A549 (cell line): ENCODE data around the gene CCDC142. TPM values are rescaled to one million over a fixed set of nuclear protein-coding genes. Genes with fewer than 3 reads are reported as not detected.

Source experiments
- ATAC-seq, 2 experiments: fragments of 200-7000 bp in 1 of 2; fragments of >200 bp in 1 of 2; cut with Nextera tagmentation in 1 of 2; cut with Tn5 transposase in 1 of 2; 3 replicates each; pipeline versions ENCODE4 v1.8.0 to v1.9.1; 2018 to 2020; ENCODE audit warnings: mild to moderate bottlenecking in 1 of 2, moderate library complexity in 1 of 2
- CTCF ChIA-PET: fragments of 300-600 bp; sonication (Branson Sonifier 250); formaldehyde crosslinking; extraction: SDS; loops from one replicate; lab custom pipeline; 2021; ENCODE audit warnings: antibody characterized with exemption, inconsistent platforms; lab: Yijun Ruan, JAX
- POLR2A ChIA-PET: fragments of 350-600 bp; formaldehyde crosslinking; extraction: SDS; loops from one replicate; lab custom pipeline; 2021; ENCODE audit warnings: antibody characterized with exemption, inconsistent platforms; lab: Yijun Ruan, JAX
- DNase-seq, 2 experiments: peaks; one replicate each; pipeline versions ENCODE4 v3.0.0 to v3.0.0-alpha.2; 2011 to 2016; ENCODE audit warnings: low read depth in 1 of 2, low spot score in 1 of 2
- FAIRE-seq: peaks from 2 replicates; lab custom pipeline; 2011; peaks lifted over from hg19 to GRCh38; lab: Jason Lieb, UNC
- H3K27ac ChIP-seq, 2 experiments: fragments of >200 bp; sonication (Bioruptor Twin); formaldehyde crosslinking; 3 replicates each; pipeline ENCODE4 v1.5.1; 2016 to 2017
- H3K4me1 ChIP-seq: fragments of >200 bp; sonication (Bioruptor Twin); formaldehyde crosslinking; 3 replicates; pipeline ENCODE4 v1.6.1; 2016
- H3K4me2 ChIP-seq: fragments of >200 bp; sonication (Bioruptor Twin); formaldehyde crosslinking; 3 replicates; pipeline ENCODE4 v1.6.1; 2016
- H3K4me3 ChIP-seq: fragments of >200 bp; sonication (Bioruptor Twin); formaldehyde crosslinking; 3 replicates; pipeline ENCODE4 v1.5.1; 2016
- H3K9me3 ChIP-seq: fragments of >200 bp; sonication (Bioruptor Twin); formaldehyde crosslinking; 3 replicates; pipeline ENCODE4 v1.6.1; 2016
- BCL3 ChIP-seq: fragments of >200 bp; sonication (Bioruptor Twin); formaldehyde crosslinking; IDR thresholded peaks from 3 replicates; pipeline ENCODE4 v1.6.1; 2016
- CBX8 ChIP-seq: fragments of 200-600 bp; sonication (generic); IDR thresholded peaks from 2 replicates; pipeline ENCODE4 v1.6.1; 2016
- CTCF ChIP-seq: fragments of >200 bp; sonication (Bioruptor Twin); formaldehyde crosslinking; IDR thresholded peaks from 3 replicates; pipeline ENCODE4 v1.5.1; 2016
- JUN ChIP-seq, 2 experiments: fragments of >200 bp; sonication (Bioruptor Twin); formaldehyde crosslinking; IDR thresholded peaks; 2 replicates in 1 of 2; 3 replicates in 1 of 2; pipeline ENCODE4 v1.6.1; 2016 to 2017
- MAFK ChIP-seq: fragments of 450-650 bp; IDR thresholded peaks from 2 replicates; pipeline ENCODE4 v1.6.1; 2014; ENCODE audit not compliant: partially characterized antibody
- MAX ChIP-seq: IDR thresholded peaks from 2 replicates; pipeline ENCODE4 v1.6.1; 2012
- NPAS2 ChIP-seq: fragments of 250-450 bp; sonication (Bioruptor Pico); IDR thresholded peaks from 2 replicates; pipeline ENCODE4 v1.8.0; 2022; ENCODE audit warnings: mild to moderate bottlenecking, moderate library complexity, borderline replicate concordance
- POLR2AphosphoS2 ChIP-seq: conservative IDR thresholded peaks from 2 replicates; pipeline ENCODE4 v1.6.1; 2012; ENCODE audit warnings: low read length, improper control_type of control experiment, inconsistent platforms
- RNF2 ChIP-seq: fragments of 200-600 bp; sonication (generic); IDR thresholded peaks from 2 replicates; pipeline ENCODE4 v1.6.1; 2016; ENCODE audit warnings: low read depth, mild to moderate bottlenecking, antibody characterized with exemption, moderate library complexity, borderline replicate concordance
- SREBF2 ChIP-seq: fragments of 450-650 bp; IDR thresholded peaks from 2 replicates; pipeline ENCODE4 v1.6.1; 2014; ENCODE audit warnings: mild to moderate bottlenecking, moderate library complexity
- ZFP36 ChIP-seq: fragments of 450-650 bp; IDR thresholded peaks from 2 replicates; pipeline ENCODE4 v1.6.1; 2014; ENCODE audit warnings: borderline replicate concordance; ENCODE audit not compliant: partially characterized antibody
- WGBS: methylation state at CpG from one replicate; pipeline ENCODE4 v1.1.6; 2017; ENCODE audit errors: missing lambda C conversion rate; 5-methylcytosine and 5-hydroxymethylcytosine counted together
- polyA plus RNA-seq, 4 experiments: library from polyadenylated mRNA; depleted of rRNA in 3 of 4; stranded (reverse); fragments of >200 nt; fragmentation: RNase III in 1 of 4; extraction: RNeasy Plus Mini Kit Qiagen cat#74134 plus additional on column Dnase treatment in 1 of 4; gene quantifications; 2 replicates in 3 of 4; 3 replicates in 1 of 4; pipeline ENCODE4 v1.2.3, GENCODE V29; 2011 to 2017
- TF ChIP-seq, protein P1 (sequence below): fragments of 450-650 bp; IDR thresholded peaks from 2 replicates; pipeline ENCODE4 v1.6.1; 2014; ENCODE audit warnings: antibody characterized with exemption

The CCDC142 gene
- polyA plus RNA-seq, 2 of the 4 experiments (the other 2 are of a cell fraction), result 6.8 to 12.8 TPM

DNA sequence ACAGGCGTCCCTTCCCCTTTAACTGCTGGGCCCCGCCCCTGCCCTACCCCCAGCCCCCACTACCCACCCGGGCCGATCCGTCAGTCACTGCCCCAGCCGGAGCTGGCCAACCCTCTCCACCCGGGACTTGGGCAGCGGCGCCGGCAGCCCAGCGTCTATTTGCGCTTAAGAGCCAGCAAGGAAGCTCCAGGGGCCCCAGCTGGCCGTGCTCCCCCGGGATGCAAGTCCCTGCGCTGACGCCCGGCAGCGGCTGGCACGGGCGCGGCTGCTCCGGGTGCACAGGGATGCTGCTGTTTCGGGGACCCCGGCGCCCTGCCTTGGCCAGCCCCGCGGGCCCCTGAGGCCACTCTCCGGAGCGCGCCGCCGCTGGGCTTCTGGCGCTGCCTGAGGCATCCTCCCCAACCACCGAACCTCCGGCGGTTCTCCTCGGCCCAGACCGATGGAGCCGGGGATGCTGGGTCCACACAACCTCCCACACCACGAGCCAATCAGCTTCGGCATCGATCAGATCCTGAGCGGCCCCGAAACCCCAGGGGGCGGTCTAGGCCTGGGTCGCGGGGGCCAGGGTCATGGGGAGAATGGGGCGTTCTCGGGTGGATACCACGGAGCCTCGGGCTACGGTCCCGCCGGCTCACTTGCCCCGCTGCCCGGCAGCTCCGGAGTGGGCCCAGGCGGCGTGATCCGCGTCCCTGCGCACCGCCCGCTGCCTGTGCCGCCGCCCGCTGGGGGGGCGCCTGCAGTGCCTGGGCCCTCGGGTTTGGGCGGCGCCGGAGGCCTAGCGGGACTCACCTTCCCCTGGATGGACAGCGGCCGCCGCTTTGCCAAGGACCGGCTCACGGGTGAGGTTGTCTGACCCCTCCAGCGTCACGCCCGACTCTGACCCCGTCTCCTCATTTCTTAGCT, 31.8 kb upstream of the CCDC142 start, which contains the start of gene TLX2:
Gene TLX2 (plus strand): TSS at position 83 of the 903 bp plus-strand sequence. CDS start 357 bp downstream, at position 440.
- no peak for FAIRE-seq
- Histone ChIP-seq H3K4me1 (peaks cover 6% of the 10 kb centered on the region; the same call in 1 of the 3 replicates), H3K27ac (peak within 1 kb of the TSS; percentile 58 to 84; a peak in 5 of 6 replicates), H3K4me2 (peak within 1 kb of the TSS; percentile 94), H3K9me3 (no peaks in the 10 kb centered on the region), H3K4me3 (peak within 1 kb of the TSS; percentile 50)
- POLR2A ChIA-PET, result interaction anchor here (0.6 to 0.7 kb wide), 2 partner anchors 37 to 316 kb away, joined by 4 to 8 read pairs; no protein-coding TSS in a partner anchor
- 80% methylated on average over 58 of the region's 82 CpGs for WGBS
- 0 out of 5 replicates have a peak, but pooled peaks of 1 of the 2 experiments have one; percentile 19 for TF ChIP-seq JUN (IDR thresholded peaks at IDR 0.05)
- no peak for TF ChIP-seq MAFK
- peak in 1 of 2 experiments; percentile 51 for DNase-seq
- ATAC-seq, result peak; percentile 40 to 69
- CTCF ChIA-PET, result interaction anchor here (1.5 to 1.7 kb wide), 2 partner anchors 17 to 32 kb away, joined by 4 to 8 read pairs; partner anchors contain the start of genes CCDC142 and TTC31

- peak; percentile 51 for TF ChIP-seq MAFK
- peak; percentile 25; the same call in 1 of the 2 replicates for TF ChIP-seq MAX
- peak; percentile 100 for TF ChIP-seq RNF2
- 0 out of 5 replicates have a peak, but pooled peaks of 1 of the 2 experiments have one; percentile 19 for TF ChIP-seq JUN (IDR thresholded peaks at IDR 0.05)
- TF ChIP-seq ZFP36, result peak; percentile 97
- TF ChIP-seq NPAS2 (CRISPR knock-in tag), result no peak
- TF ChIP-seq BCL3, result no peak
- TF ChIP-seq, protein P1, sequence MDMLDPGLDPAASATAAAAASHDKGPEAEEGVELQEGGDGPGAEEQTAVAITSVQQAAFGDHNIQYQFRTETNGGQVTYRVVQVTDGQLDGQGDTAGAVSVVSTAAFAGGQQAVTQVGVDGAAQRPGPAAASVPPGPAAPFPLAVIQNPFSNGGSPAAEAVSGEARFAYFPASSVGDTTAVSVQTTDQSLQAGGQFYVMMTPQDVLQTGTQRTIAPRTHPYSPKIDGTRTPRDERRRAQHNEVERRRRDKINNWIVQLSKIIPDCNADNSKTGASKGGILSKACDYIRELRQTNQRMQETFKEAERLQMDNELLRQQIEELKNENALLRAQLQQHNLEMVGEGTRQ, result no peak
- TF ChIP-seq POLR2AphosphoS2, result no peak
- no peak for TF ChIP-seq SREBF2
- TF ChIP-seq CBX8, result peak; percentile 100
- no peak for TF ChIP-seq CTCF
- TF ChIP-seq, all 56 proteins: peak for 6
- ChIA-PET POLR2A (interaction anchor here (0.6 to 0.7 kb wide), 2 partner anchors 36 to 315 kb away, joined by 4 to 8 read pairs; no protein-coding TSS in a partner anchor), CTCF (interaction anchor here (1.0 to 1.5 kb wide), 4 partner anchors 18 to 78 kb away, joined by 3 to 4 read pairs (median 4); no protein-coding TSS in a partner anchor)
- 25% methylated on average over 48 of the region's 52 CpGs for WGBS
- Histone ChIP-seq H3K27ac (peak overlapping the region; percentile 58 to 84; a peak in 5 of 6 replicates), H3K4me2 (peak overlapping the region; percentile 94), H3K9me3 (no peaks in the 10 kb centered on the region), H3K4me1 (peaks cover 6% of the 10 kb centered on the region; the same call in 1 of the 3 replicates), H3K4me3 (peak overlapping the region; percentile 50)
- no peak for DNase-seq
- ATAC-seq, result peak; percentile 55 to 62; a peak in 5 of 6 replicates
- no peak for FAIRE-seq
Observed at GRCh38 chr2:74513605-74514367, 31.0 kb upstream of the CCDC142 start.
